ENCODE results near the gene MUC5AC.

MUC5AC gene

DNA sequence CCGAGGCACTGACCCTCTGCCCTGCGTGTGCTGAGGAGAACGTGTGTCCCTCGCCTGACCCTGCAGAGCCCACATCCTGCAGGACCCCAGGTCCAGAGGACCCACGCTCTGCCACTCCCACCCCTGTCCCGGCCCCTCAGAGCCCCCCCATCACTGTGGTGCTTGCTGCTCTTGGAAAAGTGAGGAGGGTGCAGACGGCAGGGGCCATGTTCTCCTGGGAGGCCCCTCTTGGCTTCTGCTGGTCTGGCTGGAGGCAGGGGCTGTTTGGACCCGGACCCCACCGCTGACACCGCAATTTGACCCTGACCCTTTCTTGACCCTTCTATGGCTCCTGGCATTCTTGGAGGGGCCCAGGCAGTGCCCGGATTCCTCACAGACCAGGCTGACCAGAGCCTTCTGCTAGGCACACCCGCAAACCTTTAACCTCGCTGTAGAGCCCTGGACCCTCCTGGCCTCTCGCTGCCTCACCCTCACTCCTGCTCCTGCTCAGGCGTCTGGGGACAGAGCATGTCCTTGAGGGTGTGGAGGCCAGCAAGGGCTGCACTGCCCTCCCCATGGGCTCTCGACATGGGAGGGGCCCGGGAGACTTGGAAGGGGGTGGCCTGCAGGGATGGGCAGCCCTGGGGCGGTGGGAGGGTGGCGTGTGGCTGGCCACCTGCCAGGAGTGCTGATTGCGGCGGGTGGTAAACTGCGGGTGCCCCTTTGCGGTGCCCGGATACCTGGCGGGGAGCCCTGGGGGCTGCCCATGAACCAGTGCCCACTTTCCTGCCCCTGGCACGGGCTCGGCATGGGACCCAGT is 37.0 kb upstream of the MUC5AC start:
- no peak for DNase-seq (ENCODE audit: insufficient read length, low spot score)
- no peak for FAIRE-seq

DNA sequence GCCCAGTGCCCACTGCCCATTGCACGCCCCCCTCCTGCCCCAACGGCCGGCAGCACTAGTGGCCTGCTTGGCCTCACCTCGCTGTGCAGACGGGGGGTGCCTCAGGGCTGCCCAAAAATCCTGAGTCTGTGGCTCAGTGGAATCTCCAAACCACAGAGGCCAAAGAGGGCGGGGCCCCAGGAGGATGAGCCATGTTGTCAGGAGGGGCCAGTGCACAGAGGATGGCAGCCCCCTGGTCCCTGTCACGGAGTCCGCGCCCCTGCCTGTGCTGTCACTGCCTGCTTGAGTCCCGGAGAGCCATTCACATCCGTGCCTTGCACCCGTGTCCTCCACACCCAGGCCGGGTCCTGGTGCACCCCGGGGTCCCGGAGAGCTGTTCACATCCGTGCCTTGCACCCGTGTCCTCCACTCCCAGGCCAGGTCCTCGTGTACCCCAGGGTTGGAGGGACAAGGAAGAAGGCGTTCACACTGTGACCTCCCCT is 36.4 kb upstream of the MUC5AC start:
- DNase-seq (ENCODE audit: insufficient read length, low spot score) (no peak), FAIRE-seq (no peak)

DNA sequence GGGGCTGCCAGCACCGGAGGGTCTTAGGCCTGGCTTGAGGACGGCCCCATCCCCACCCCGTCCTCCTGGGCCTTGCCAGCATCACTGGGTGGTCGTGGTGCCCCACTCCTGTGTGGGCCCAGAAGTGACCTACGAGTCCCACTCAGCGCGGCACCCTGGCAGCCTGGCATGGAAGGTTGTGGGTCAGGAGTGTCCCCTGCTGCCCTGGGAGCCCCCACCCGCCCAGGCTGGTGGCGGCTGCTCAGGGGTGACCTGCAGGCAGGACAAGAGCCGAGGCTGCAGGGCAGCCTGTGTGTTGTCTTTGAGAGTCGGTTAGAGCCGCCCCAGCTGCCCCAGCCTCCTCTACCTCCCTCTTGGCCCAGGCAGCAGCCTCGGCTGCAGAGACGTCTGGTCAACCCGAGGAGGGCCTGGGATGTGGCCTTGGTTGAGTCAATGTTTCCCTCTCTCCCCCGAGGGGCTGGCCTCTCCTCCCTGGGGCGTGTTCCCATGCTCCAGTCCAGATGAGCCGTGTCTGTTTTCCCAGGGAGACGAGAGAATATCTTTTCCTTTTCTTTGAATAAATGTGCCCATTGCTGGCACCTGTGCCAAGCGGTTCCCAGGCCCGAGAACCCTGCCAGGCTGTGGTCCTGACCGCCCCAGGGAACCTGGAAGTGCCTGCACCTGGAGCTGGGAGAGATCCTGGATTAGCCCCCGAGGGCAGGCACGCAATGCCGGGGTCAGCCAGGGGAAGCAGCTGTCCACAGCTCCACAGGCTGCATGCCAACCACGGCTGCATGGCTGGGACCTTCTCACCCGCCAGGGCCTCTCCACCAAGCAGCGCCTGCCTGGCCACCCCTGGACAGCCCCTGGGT is 35.7 kb upstream of the MUC5AC start:
- DNase-seq (ENCODE audit: insufficient read length, low spot score) = no peak
- no peak for FAIRE-seq

DNA sequence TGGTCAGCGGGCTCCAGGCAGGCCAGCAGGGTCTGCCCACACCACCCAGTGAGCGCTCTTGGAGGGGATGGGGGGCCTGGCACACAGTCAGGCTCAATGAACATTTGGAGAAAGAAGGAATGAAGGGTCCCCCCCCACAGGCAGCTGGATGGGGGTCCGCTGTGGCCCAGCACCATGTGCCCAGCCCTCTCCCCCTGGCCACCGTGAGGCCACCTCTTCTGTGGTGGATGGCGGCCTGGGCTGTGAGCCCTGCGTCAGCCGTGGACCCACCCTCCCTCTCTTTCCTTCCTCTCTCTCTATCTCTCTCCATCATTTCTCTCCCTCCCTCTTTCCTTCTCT is 35.1 kb upstream of the MUC5AC start:
- DNase-seq (ENCODE audit: insufficient read length, low spot score) = no peak
- FAIRE-seq = no peak

DNA sequence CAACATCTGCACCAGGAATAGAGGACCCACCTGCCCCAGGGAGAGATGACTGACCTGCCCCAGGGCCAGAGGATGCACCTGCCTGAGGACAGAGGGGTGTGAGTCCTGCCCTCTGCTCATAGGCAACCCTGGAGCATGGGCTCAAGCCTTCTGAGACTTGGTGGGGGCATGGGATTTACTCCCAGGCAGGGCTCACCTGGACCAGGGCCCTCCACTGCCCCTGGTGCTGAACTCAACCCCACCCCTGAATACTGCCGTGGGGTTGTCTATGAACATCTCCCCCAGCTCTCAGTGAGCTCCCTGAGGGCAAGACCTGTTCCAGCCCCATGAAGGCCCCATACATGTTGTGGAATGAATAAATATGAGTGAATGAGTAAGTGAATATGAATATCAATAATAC is 33.8 kb upstream of the MUC5AC start:
- no peak for FAIRE-seq
- DNase-seq (ENCODE audit: insufficient read length, low spot score) = no peak

DNA sequence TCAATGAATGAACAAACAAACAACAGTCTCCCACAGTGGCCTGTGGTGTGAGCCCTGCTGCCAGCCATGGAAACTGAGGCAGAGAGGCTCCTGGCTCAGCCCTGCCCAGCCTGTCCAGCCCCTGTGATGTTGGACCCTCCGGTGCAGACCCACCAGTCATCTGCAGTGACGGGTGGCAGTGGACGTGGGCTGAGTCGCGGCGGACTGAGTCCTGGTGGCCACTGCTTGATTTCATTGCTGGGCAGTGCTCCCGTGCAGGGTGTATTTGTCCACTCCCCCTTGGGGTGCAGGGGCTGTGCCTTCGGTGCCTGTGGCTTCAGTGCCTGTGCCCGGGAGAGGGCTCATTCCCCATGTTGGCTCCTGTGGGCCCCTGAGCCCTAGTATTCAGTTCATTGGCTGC is 31.9 kb upstream of the MUC5AC start:
- DNase-seq (ENCODE audit: insufficient read length, low spot score) = no peak
- no peak for FAIRE-seq

DNA sequence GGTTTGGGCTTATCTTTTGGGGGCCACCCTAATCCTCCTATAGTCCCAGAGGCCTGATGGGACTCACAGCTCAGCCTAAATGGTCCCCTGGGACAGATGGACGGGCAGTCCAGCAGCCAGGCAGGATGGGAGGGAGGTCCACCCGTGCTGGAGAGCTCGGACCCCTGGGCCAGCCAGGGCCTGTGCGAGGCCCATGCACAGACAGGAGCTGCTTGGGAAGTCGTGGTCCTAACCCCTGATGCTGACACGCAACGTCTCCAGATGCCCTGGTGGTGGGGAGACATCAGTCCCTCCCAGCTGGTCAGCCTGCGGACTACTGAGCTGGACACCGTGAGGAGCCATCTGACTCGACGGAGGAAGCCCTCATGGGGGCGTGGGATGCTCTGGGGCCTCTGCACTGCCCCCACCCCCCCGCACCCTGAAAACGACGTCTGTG is 31.2 kb upstream of the MUC5AC start:
- no peak for DNase-seq (ENCODE audit: insufficient read length, low spot score)
- no peak for FAIRE-seq

DNA sequence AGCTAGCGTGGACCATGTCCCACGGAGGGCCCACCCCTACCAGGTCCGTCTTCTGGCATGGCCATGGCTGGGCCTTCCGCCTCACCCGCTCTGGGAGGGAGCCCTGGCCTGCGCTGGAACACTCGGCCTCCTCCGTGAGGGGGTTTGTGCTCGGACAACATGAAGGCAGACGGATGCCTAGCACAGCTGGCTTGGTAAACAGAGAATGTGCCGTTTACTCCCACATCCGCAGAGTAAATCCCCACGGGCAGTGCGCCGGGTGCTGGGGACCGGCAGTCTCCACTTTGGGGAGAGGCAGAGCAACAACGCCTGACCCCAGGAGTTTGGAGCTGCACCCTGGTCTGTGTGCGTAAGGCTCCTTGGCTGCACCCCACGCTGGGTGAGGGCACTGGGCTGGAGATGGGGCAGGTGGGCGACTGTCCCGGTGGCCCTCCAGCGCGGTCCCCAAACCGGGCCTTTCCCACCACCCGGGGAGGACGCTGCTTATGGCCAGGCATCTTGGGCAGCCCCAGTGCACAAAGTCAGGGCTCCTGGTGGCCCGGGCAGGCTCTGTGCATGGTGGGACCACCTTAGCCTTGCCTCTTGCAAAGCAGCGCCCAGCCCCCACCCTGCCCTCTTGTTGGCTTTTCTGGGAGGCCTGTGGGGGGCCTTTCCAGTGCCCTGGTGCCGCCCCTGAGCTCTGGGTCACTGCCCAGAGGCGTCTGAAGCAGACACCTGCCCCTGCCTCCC is 30.7 kb upstream of the MUC5AC start:
- FAIRE-seq = no peak

DNA sequence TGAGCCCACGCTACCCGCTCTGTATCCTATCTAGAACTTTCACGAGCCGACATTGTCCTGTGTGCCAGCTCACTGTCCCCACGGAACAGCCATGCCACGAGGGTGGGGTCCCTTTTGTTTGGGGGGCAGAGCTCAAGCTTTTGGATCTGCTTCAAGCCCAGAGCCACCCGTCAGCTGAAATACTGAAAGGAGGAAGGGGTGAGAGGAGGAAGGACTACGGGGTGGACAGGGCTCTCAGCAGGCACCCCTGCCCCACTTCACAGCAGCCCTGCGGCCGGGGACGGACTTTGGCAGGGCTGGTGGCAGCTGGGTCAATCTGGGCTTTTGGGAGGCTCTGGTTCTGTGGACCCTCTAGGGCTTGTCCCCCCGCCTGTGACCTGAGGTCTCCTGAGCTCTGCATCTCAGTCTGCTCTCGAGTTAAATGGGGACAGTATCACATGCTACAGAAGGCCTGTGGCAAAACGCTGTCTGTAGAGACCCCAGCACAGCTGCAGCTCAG is 30.0 kb upstream of the MUC5AC start:
- FAIRE-seq (no peak), DNase-seq (ENCODE audit: insufficient read length, low spot score) (no peak)

More for the DNA sequence above, 30.7 kb upstream of the MUC5AC start:
- no peak for DNase-seq (ENCODE audit: insufficient read length, low spot score)

DNA sequence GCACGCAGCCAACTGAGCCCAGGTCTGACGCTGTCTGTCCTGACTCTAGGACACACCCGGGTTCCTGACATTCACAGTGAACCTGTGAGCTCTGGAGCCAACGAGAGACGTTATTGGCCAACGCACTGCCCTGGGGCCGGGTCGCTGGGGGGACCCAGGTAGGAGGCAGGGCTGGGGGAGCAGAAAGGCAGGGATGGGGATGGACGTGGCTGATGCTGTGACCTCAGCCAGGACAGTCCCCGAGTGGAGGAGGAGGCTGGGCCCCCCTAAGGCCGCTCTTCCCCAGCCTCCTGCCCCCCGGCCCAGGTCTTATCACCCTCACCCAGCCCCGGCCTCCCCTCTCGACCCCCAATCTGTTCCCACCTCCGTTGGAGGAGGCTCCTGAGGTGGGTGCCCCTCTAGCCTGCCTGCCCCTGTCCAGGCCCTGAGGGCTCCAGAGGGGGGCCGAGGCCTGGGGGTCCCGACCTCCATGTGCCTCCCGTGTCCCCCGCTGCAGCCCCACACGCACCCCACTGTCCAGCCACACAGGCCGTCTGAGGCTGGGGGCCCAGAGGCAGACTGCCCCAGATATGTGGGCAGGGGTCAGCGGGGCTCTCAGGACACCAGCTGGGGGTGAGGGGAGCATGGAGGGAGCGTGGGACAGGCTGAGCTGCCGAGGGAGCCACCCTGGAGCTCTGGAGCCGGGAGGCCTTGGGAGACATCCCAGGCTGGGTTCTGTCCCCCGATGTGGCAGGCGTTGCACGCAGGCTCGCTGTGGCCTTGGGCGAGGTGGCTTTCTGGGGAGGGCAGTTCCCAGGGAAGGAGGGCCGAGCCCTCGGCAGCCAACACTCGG is 29.2 kb upstream of the MUC5AC start:
- FAIRE-seq (no peak), DNase-seq (ENCODE audit: insufficient read length, low spot score) (no peak)

DNA sequence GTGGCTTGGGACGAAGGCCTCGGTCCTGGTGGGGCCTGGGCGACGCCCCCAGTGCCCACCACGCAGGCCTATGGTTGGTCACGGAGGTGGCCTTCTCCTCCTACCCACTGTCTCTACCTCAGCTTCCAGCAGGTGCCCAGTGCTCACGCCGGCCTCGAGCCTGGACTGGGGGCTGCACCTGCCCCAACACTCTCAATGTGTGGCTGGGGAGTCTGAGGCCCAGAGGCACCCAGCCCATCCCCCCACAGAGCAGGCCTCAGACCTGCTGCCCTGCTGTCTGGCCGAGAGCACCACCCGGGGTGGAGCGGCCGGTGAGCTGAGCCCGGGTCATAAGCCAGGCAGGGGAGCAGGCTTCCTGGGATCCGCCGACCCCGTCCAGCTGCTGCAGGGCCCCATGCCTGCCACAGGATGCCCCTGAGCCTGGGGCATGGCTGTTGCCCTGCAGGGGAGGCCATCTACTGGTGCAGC is 28.6 kb upstream of the MUC5AC start:
- FAIRE-seq = no peak
- no peak for DNase-seq (ENCODE audit: insufficient read length, low spot score)

DNA sequence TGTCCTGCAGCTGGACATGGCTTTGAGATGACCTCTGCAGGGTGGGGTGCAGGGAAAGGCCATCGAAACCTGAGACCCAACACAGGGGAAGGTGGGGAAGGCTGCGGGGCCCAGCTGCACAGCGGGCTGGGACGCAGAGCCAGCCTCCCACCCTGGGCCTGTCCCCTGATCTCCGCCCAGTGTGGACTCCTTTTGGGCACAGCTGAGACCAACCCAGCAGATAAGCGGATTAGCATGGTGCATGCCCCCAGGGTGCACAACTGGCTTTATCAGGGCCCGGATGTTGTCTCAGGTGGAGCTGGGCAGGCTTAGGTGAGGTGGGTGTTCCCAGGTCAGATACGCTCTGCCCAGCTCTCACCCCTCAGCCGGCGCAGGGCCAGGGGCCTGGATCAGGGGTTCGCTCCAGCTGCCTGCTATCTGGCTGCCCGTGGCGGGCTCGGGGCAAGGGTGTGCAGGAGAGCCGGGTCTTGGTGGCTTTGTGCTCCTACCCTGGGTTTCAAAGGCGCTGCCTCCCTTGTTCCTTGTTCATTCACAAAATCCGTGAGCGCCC is 28.1 kb upstream of the MUC5AC start:
- DNase-seq (ENCODE audit: insufficient read length, low spot score) = no peak

DNA sequence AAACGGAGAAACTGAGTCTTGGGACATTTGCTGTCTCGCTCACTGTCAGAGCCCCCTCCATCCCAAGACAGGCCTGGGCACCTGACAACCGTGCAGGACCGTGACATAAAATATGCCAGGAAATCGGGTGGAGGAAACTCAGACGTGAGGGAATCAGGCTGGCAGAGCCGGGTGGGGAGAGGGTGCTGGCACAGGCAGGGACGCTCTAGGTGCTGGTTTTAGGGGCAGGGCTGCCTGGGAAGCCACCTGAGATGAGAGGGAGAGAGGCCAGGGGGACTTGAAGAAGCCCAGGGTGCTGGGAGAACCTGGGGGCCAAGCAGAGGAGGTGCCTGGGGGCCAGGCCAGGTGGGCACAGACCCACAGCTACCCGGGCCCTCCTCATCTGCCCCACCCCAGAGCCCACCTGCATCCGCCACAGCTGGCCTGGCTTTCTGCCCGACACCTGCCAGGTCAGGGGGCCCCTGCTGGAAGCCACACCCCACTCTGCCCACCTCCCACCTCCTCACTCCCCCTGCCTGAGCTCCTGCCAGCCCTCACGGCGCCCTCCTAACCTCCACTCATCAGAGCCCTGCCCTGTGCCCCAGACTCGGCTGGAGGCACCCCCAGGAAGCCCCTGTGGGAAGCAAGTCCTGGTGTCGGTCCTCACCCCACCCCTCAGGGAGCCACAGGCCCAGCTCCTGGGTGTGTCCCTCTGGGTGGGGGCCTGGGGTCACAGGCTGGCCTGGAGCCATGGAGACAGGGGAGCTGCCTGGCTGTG is 27.3 kb upstream of the MUC5AC start:
- DNase-seq (ENCODE audit: insufficient read length, low spot score) = no peak
- FAIRE-seq = no peak

More for the DNA sequence above, 28.1 kb upstream of the MUC5AC start:
- no peak for FAIRE-seq

DNA sequence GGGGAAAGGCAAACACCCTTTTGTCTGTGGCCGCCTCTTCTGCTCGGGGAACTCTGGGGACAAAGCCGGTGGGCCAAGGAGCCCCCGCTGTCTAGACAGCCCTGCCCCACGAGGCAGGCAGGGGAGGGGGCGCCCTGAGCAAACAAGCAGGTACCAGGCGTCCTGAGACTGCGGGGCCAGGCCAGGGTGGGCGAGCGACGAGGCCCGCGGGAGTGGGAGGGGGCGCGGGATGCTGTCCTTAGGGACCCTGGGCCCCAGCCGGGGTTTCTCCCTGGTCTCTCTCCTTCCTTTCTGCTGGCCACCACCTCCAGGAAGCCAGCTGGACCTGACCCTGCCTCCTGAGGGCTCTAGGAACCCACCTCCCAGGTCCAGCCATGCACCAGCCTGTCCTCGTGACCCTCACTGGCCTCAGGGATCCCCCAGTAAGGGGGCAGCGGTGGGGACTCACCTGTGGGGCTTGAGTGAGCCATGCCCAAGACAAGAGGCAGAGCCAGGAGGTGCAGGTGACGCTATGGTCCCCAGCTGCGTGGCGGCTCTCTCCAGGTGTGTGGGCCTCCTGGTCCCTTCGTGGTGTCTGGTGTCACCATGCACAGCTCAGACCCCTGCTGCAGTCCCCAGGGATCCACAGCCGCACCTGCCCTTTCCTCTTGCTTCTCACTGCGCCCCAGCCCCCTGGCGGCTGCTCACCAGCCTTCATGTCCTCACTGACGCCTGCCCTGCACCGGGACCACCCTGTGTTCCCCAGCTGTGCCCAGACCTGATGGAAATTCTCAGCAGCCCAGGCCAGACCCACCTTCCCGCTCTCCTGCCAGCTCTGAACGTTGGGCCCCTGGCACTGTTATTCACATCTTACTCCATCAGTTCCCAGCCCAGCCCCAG is 26.5 kb upstream of the MUC5AC start:
- no peak for FAIRE-seq
- no peak for DNase-seq (ENCODE audit: insufficient read length, low spot score)

DNA sequence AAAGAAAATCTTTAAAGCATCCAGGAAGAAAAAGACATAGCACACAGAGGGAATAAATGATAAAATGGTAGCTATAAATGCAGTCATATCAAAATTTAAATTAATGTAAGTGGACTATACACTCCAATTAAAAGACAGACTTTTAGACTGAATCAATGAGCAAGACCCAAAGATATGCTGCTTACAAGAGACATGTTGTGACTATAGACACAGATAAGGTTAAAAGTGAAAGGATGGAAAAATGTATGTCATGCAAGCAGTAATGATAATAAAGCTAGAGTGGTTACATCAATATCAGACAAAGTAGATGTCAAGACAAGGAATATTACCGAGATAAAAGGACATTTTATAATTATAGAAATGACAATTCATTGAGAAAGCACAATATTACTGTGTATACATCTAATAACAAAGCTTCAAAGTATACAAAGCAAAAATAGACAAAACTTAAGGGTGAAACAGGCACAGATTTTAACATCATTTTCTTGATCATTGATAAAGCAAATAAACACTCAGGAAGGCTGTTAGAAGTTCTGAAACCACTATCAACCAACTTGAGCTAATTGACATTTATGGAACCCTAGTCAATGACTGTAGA is 22.8 kb upstream of the MUC5AC start:
- DNase-seq (ENCODE audit: insufficient read length, low spot score) (no peak), FAIRE-seq (no peak)

DNA sequence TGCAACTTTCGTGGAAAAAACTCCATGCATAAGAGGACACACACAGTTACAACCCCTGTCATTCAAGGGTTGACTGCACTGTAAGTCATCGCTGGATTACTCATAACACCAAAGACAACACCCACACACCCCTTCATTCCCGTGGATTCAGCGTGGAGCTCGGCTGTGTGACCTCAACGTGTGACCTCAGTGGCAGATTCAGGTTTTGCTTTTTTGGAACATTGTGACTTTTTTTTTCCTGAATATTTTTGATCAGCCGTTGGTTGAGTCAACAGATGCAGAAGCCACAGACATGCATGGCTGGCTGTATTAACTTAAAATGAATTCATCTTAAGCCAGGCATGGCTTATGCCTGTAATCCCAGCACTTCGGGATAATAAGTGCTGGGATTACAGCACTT is 19.7 kb upstream of the MUC5AC start:
- DNase-seq (ENCODE audit: insufficient read length, low spot score) = no peak
- peak; percentile 77 for FAIRE-seq

DNA sequence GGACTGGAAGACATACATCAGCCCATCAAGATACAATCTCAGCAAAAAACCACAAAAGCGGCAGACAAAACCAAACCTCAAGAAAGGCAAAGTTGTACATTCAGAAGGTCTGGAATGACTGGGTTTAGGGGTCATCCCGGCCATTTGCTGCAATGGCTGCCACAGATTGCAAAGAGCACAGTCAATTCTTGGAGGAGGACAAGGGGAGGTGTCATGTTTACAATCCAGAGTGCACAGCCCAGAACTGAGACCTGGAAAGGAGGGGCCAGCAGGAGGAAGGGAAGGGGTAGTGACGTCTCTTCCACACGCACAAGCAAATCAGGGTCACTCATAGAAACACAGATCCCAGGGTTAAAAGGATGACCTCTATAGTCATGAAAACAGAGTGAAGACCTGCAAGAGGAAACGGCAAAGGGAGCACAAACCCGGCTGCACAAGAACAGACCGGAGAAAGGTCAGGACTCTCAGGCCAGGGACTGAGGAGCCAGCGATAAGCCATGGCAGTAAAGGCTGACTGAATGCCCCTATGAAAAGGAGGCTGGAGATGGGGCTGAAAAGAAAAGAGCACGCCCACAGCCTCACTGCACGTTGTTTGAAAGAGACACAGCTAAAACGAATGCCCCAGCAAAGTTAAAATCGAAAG is 18.2 kb upstream of the MUC5AC start:
- DNase-seq (ENCODE audit: insufficient read length, low spot score) (no peak), FAIRE-seq (peak; percentile 59)
